GM12874 (cell line): ENCODE results near the gene TGIF1.

Experiments used
- CTCF ChIP-seq: IDR thresholded peaks from 2 replicates; pipeline ENCODE4 v1.5.1; 2011; ENCODE audit warnings: low read depth, mild to moderate bottlenecking, control low read depth, low read length, moderate library complexity; ENCODE audit not compliant: insufficient read depth

Gene TGIF1

GRCh38 chr18:3449512-3450011, 410 bp upstream of the TGIF1 start:
- TF ChIP-seq CTCF, result no peak

DNA sequence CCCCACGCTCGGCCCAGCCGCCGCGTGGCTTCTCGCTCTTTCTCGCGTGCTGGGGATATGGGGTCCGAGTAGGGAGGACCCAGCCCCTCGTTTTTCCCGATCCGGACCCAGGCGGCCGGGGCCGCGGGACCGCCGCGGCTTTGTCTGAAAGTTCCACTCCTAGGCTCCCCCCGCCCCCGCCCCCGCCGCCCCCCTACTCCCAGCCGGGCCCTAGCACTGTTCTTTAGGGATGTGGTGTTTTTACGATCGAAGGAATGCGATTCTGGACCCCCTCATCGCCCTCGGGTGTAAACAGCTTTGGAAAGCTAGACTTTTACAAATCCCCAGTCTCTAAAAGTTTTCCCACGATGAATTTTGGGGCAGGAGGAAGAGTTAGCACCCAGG, 819 bp downstream of the TGIF1 start:
- no peak for TF ChIP-seq CTCF

DNA sequence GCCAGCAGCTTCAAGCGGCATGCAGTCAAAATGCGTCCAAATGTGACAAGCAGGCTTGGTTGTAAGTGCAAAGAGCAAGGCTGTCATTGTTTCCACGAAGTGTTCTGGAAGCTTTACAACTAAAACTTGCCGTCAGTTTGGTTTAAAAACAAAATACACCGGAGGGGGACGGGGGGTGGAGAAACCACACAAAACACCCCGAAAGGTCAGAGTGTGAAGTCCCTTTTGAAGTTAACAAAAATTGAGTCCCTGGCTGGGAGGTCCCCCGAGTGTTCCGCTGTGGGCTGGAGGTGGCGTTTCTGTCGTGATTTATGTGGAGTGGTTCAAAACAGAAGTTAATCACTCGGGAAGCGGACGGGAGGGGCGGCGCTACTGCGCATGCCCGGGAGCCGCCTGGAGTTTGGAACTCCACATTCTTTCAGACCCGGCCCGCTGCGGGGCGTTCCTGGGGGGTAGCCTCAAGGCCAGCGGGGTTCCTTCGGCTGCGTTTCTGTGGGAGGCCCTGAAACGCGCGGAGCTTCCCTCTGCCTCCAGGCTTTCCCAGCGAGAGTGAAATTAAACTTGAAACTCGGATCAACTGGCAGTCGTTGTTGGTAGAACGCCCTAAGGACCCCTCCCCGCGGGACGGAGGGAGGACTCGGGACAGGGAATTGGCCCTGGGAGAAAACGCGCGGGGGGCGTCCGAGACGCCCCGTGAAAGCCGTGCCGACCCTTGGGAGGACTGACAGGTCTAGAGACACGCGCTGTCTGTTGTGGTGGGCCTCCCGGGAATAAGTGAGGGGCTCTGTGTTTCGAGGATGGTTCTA, 1.4 kb downstream of the TGIF1 start:
- TF ChIP-seq CTCF, result no peak

DNA sequence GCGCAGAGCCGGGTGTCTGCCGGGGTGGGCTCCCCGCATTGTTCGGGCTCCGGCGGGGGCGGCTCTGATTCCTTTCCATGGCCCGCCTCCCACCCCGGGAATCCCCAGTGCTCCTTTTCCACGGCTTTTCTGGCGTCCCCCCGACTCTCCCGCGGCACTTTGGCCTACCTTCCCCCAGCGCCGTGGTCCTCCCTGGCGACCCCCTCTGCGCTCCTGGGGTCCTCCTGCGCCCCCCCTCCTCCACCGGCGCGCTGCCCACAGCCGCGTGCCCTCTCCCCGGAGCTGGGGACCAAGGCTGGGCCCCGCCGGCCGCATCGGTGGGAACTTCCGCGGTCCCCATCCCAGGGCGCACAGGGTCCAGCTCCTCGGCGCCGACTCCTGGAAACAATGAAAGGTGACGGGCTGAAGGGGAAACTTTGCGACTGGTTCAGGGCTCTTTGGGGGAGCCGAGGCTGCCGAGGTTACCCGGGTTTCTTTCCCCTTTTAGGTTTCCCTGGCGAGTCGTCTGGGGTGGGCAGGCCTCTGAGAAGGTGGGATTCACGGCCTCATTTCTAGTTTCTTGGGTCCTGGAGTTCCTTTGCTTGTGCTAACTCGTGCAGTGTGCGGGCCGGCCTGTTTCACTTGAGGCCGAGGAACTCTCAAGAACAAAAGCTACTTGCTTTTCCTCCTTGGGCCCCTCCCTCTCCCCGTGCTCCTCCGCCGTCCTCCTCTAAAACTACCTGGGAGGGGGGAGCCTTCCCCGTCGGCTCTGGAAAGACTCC, 2.2 kb downstream of the TGIF1 start:
- TF ChIP-seq CTCF, result no peak

DNA sequence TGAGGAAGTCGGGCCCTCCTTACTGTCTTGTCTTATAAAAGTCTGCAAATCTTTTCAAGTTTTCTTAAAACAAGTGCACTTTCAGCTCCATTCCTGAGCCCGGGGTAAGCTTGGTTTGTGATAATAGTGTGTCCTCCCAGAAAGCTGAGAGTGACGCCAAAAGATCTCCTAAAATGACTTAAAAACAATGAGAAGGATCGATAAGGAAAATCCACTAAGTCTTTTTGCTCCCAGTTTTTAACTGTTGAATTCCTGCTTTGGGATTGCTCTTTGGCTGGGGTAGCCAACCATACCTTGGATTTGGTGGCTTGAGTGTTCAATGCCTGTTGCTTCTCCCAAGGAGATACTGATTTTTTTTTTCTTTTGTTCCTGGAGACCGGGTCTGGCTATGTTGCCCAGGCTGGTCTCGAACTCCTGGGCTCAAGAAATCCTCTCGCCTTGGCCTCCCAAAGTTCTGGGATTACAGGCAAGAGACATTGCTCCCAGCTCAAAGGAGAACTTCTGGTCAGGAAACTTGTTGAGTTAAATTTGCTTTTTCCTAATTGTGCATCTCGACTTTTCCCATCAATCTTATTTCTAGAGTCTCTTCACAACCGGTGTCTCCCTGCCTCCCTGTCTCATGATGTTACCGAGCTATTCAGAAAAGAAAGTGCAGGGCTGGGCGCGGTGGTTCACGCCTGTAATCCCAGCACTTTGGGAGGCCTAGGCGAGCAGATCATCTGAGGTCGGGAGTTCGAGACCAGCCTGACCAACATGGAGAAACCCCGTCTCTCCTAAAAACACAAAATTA, 3.0 kb downstream of the TGIF1 start:
- TF ChIP-seq CTCF, result no peak

DNA sequence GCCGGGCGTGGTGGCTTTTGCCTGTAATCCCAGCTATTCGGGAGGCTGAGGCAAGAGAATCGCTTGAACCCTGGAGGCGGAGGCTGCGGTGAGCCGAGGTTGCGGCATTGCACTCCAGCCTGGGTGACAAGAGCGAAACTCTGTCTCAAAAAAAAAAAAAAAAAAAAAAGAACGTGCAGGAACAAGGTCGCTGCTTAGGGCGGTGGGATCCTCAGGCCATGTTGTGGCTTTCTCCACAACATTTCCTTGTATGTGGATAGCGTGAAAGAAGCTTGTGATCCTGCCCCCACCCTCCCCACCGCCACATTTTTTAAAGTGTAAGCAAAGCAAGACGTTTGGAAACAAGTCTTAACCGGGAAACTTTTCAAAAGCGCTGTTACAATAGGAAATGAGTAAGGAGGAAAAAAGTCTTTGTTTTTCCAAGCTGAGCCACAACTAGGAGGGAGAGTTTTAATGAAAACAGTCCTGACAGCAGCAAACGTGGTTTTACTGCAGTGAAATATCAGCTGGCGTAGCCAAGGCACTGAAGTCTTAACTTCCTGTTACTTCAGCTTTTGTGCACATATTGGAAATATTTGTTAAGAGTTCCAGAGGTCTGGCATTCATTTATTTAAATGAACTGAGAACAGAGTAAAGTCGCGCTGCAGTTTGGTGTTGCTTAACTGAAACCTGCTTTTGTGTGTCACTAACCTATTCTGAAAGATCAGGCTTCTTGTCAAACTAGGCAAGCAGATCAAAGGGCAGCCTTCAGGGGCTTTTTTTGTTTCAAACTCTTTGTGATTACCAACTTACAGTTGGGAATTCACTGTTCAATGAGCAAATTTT, 3.8 kb downstream of the TGIF1 start:
- TF ChIP-seq CTCF, result no peak
